Measurements from ENCODE around the gene SSR1.
A peak's percentile ranks its signal among the peaks of the same experiment; 100 is the strongest.

The SSR1 gene

GRCh38 chr6:7300926-7301325, 12.1 kb downstream of the SSR1 start:
- H3K4me3 ChIP-seq, result no peak overlapping the region
- TF ChIP-seq Cebpa-rat (IDR thresholded peaks at IDR 0.05), result no peak
- no peaks in the 10 kb centered on the region for H3K9me3 ChIP-seq (replicated peaks in 1 of 11)
- H3K27ac ChIP-seq, result no peak overlapping the region
- peaks cover 96 to 100% (median 98%) of the 10 kb centered on the region in 11 experiments for H3K36me3 ChIP-seq
- no peaks in the 10 kb centered on the region for H3K27me3 ChIP-seq
- no peaks in the 10 kb centered on the region; a peak in 1 of 20 replicates for H3K4me1 ChIP-seq
- H3K9ac ChIP-seq, result no peak overlapping the region
- H4K20me1 ChIP-seq, result peaks cover 20 to 85% (median 48%) of the 10 kb centered on the region in 11 experiments; a peak in 20 of 22 replicates
- H3K4me2 ChIP-seq, result no peak overlapping the region

- Histone ChIP-seq H3K36me3 (peaks cover 94 to 100% (median 97%) of the 10 kb centered on the region in 11 experiments), H3K4me2 (no peak overlapping the region), H3K27ac (no peak overlapping the region), H3K9me3 (replicated peaks in 1 of 11) (no peaks in the 10 kb centered on the region), H4K20me1 (peaks cover 0 to 72% (median 24%) of the 10 kb centered on the region in 11 experiments; a peak in 16 of 22 replicates), H3K4me3 (no peak overlapping the region), H3K9ac (no peak overlapping the region), H3K27me3 (no peaks in the 10 kb centered on the region), H3K4me1 (no peaks in the 10 kb centered on the region; a peak in 1 of 20 replicates)
- no peak for TF ChIP-seq Cebpa-rat (IDR thresholded peaks at IDR 0.05)
These were observed 14.9 kb downstream of the SSR1 start for GRCh38 chr6:7298113-7298512.

- Histone ChIP-seq H4K20me1 (peaks cover 0 to 68% (median 32%) of the 10 kb centered on the region in 11 experiments; a peak in 15 of 22 replicates), H3K4me1 (no peaks in the 10 kb centered on the region; a peak in 1 of 20 replicates), H3K27me3 (no peaks in the 10 kb centered on the region), H3K4me2 (no peak overlapping the region), H3K27ac (no peak overlapping the region), H3K36me3 (peaks cover 94 to 100% (median 97%) of the 10 kb centered on the region in 11 experiments), H3K4me3 (no peak overlapping the region), H3K9ac (no peak overlapping the region), H3K9me3 (replicated peaks in 1 of 11) (no peaks in the 10 kb centered on the region)
- TF ChIP-seq Cebpa-rat (IDR thresholded peaks at IDR 0.05), result no peak
These were observed 16.4 kb downstream of the SSR1 start for GRCh38 chr6:7296602-7297001.

GRCh38 chr6:7295916-7296315, 17.1 kb downstream of the SSR1 start:
- no peak overlapping the region for H3K4me3 ChIP-seq
- no peaks in the 10 kb centered on the region; a peak in 1 of 20 replicates for H3K4me1 ChIP-seq
- H3K9ac ChIP-seq, result no peak overlapping the region
- no peaks in the 10 kb centered on the region for H3K27me3 ChIP-seq
- peaks cover 94 to 100% (median 97%) of the 10 kb centered on the region in 11 experiments for H3K36me3 ChIP-seq
- H3K27ac ChIP-seq, result no peak overlapping the region
- no peaks in the 10 kb centered on the region for H3K9me3 ChIP-seq (replicated peaks in 1 of 11)
- H3K4me2 ChIP-seq, result no peak overlapping the region
- no peak for TF ChIP-seq Cebpa-rat (IDR thresholded peaks at IDR 0.05)
- peaks cover 0 to 62% (median 29%) of the 10 kb centered on the region in 11 experiments; a peak in 15 of 22 replicates for H4K20me1 ChIP-seq

GRCh38 chr6:7292596-7293255, 20.3 kb downstream of the SSR1 start:
- H3K4me3 ChIP-seq, result no peak overlapping the region
- H3K27ac ChIP-seq, result no peak overlapping the region
- H3K4me1 ChIP-seq, result peaks cover 3 to 10% (median 6%) of the 10 kb centered on the region in 10 experiments; a peak in 16 of 20 replicates
- TF ChIP-seq Cebpa-rat (IDR thresholded peaks at IDR 0.05), result no peak
- H3K27me3 ChIP-seq, result no peaks in the 10 kb centered on the region
- H4K20me1 ChIP-seq, result peaks cover 0 to 43% (median 19%) of the 10 kb centered on the region in 11 experiments; a peak in 13 of 22 replicates
- no peak overlapping the region for H3K4me2 ChIP-seq
- 0 out of 22 replicates have a peak overlapping the region, but pooled peaks of 1 of the 11 experiments have one; percentile 1 for H3K9ac ChIP-seq
- peaks cover 95 to 100% (median 97%) of the 10 kb centered on the region in 11 experiments for H3K36me3 ChIP-seq
- H3K9me3 ChIP-seq (replicated peaks in 1 of 11), result no peaks in the 10 kb centered on the region

- peaks cover 86 to 100% (median 94%) of the 10 kb centered on the region in 11 experiments for H3K36me3 ChIP-seq
These were observed 22.9 kb downstream of the SSR1 start for GRCh38 chr6:7290079-7290478.

GRCh38 chr6:7285416-7285815, 27.6 kb downstream of the SSR1 start:
- no peak for TF ChIP-seq Cebpa-rat (IDR thresholded peaks at IDR 0.05)
- H4K20me1 ChIP-seq, result peaks cover 0 to 9% (median 0%) of the 10 kb centered on the region in 11 experiments; a peak in 4 of 22 replicates
- H3K4me3 ChIP-seq, result no peak overlapping the region
- no peaks in the 10 kb centered on the region for H3K9me3 ChIP-seq (replicated peaks in 1 of 11)
- H3K4me1 ChIP-seq, result peaks cover 21 to 35% (median 26%) of the 10 kb centered on the region in 10 experiments
- H3K36me3 ChIP-seq, result peaks cover 54 to 75% (median 63%) of the 10 kb centered on the region in 11 experiments
- no peaks in the 10 kb centered on the region for H3K27me3 ChIP-seq
- H3K4me2 ChIP-seq, result no peak overlapping the region
- H3K9ac ChIP-seq, result no peak overlapping the region
- H3K27ac ChIP-seq, result no peak overlapping the region

More at GRCh38 chr6:7290079-7290478, 22.9 kb downstream of the SSR1 start:
- peaks cover 0 to 33% (median 12%) of the 10 kb centered on the region in 11 experiments; a peak in 12 of 22 replicates for H4K20me1 ChIP-seq
- H3K4me2 ChIP-seq, result no peak overlapping the region
- H3K4me3 ChIP-seq, result no peak overlapping the region
- peaks cover 9 to 19% (median 14%) of the 10 kb centered on the region in 10 experiments; a peak in 18 of 20 replicates for H3K4me1 ChIP-seq
- H3K27me3 ChIP-seq, result no peaks in the 10 kb centered on the region
- H3K9me3 ChIP-seq (replicated peaks in 1 of 11), result no peaks in the 10 kb centered on the region
- no peak for TF ChIP-seq Cebpa-rat (IDR thresholded peaks at IDR 0.05)
- no peak overlapping the region for H3K9ac ChIP-seq
- H3K27ac ChIP-seq, result no peak overlapping the region

- peaks cover 37 to 58% (median 46%) of the 10 kb centered on the region in 11 experiments for H3K36me3 ChIP-seq
- no peaks in the 10 kb centered on the region for H3K27me3 ChIP-seq
- H3K9ac ChIP-seq, result no peak overlapping the region
- no peaks in the 10 kb centered on the region; a peak in 2 of 22 replicates for H4K20me1 ChIP-seq
- no peak for TF ChIP-seq Cebpa-rat (IDR thresholded peaks at IDR 0.05)
- H3K4me1 ChIP-seq, result peaks cover 24 to 37% (median 29%) of the 10 kb centered on the region in 10 experiments
- no peaks in the 10 kb centered on the region for H3K9me3 ChIP-seq (replicated peaks in 1 of 11)
- H3K4me2 ChIP-seq, result no peak overlapping the region
- H3K27ac ChIP-seq, result no peak overlapping the region
- H3K4me3 ChIP-seq, result no peak overlapping the region
These were observed 29.3 kb downstream of the SSR1 start for GRCh38 chr6:7283676-7284075.

- TF ChIP-seq Cebpa-rat (IDR thresholded peaks at IDR 0.05), result no peak
- peak overlapping the region; percentile 36 to 70 (median 59) for H3K4me2 ChIP-seq
- H3K9ac ChIP-seq, result no peak overlapping the region
- H3K9me3 ChIP-seq (replicated peaks in 1 of 11), result no peaks in the 10 kb centered on the region
- H3K36me3 ChIP-seq, result peaks cover 26 to 44% (median 35%) of the 10 kb centered on the region in 11 experiments
- H4K20me1 ChIP-seq, result no peaks in the 10 kb centered on the region
- no peak overlapping the region for H3K4me3 ChIP-seq
- peak overlapping the region in 5 of 11 experiments; percentile 11 to 36 (median 18); a peak in 10 of 22 replicates for H3K27ac ChIP-seq
- no peaks in the 10 kb centered on the region for H3K27me3 ChIP-seq
- H3K4me1 ChIP-seq, result peaks cover 31 to 37% (median 32%) of the 10 kb centered on the region in 10 experiments
These were observed 30.7 kb downstream of the SSR1 start for GRCh38 chr6:7282097-7282906.

All from BLaER1 treated with 17β-estradiol and CSF1 and Interleukin-3, amounts not matched to agents 10 nM and 100 nM (cell line).